ENCODE measurements around the gene AHNAK. TPM values are rescaled to one million over a fixed set of nuclear protein-coding genes. Genes with fewer than 3 reads are reported as not detected.
"Not testable (repeated sequence)": the region's sequence is repeated elsewhere in the genome, so short reads cannot be mapped to it uniquely, and the experiment has no call there.

Gene AHNAK
- total RNA-seq, 4 donors from 2014 or later: 874 to 1,336 (median 1,047) TPM

DNA sequence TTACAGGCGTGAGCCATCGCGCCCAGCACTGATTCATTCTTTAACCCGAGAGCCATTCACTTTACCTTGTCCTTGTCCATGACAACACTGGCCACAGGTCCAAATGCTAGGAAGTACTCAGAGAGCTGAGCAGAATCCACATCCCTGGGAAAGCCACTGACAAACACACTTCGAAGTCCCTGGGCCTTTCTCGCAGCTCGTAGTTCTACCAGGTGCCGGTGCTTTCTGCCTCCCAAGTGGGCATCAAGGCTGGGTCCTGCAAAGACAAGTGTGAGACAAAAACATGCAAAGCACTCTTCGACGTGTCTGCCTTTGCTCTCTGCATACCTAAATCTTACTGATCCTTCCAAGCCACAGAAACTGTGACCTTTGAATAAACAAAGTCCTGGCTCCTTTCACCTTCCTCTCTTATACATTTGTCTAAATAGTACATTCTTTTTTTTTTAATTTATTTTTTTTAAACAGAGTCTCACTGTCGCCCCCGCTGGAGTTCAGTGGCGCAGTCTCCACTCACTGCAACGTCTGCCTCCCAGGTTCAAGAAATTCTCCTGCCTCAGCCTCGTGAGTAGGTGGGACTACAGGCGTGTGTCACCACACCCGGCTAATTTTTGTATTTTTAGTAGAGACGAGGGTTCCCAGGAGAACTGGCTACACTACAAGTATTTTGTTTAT, 42.5 kb upstream of the AHNAK start:
- DNase-seq (ENCODE audit: low spot score) (no peak), ATAC-seq (ENCODE audit: low FRiP score) (no peak)
- no peak for TF ChIP-seq CTCF (IDR thresholded peaks at IDR 0.05)

GRCh38 chr11:62585356-62585755, 38.8 kb upstream of the AHNAK start:
- not testable (repeated sequence) for DNase-seq (ENCODE audit: low spot score); ATAC-seq (ENCODE audit: low FRiP score)

GRCh38 chr11:62581735-62582134, 35.1 kb upstream of the AHNAK start:
- not testable (repeated sequence) for ATAC-seq (ENCODE audit: low FRiP score); DNase-seq (ENCODE audit: low spot score)

GRCh38 chr11:62580959-62581715, 34.5 kb upstream of the AHNAK start:
- no peak for DNase-seq (ENCODE audit: low spot score)
- no peak for ATAC-seq (ENCODE audit: low FRiP score)
- TF ChIP-seq CTCF (IDR thresholded peaks at IDR 0.05): no peak

GRCh38 chr11:62579252-62579651, 32.6 kb upstream of the AHNAK start:
- ATAC-seq (ENCODE audit: low FRiP score) (no peak), DNase-seq (ENCODE audit: low spot score) (no peak)
- no peak for TF ChIP-seq CTCF (IDR thresholded peaks at IDR 0.05)

DNA sequence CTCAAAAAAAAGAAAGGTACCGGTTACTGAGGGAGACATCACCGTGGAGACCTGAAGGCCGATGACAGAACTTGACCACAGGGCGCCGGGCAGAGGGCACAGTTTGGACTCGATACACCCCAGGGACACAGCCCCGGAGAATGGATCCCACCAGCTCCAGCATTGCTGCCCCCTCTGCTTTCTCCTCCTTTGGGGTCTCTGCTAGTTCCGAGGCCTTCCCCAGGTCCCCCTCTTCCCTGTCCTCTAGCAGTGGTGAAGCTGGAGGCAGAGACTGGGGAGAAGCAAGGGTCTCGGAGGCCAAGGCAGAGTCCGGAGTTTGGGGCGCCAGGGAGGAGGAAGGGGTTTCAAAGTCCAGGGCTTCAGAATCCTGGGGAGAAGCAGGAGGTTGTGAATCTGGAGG, 31.9 kb upstream of the AHNAK start:
- TF ChIP-seq CTCF (IDR thresholded peaks at IDR 0.05): no peak
- DNase-seq (ENCODE audit: low spot score) (no peak), ATAC-seq (ENCODE audit: low FRiP score) (no peak)

DNA sequence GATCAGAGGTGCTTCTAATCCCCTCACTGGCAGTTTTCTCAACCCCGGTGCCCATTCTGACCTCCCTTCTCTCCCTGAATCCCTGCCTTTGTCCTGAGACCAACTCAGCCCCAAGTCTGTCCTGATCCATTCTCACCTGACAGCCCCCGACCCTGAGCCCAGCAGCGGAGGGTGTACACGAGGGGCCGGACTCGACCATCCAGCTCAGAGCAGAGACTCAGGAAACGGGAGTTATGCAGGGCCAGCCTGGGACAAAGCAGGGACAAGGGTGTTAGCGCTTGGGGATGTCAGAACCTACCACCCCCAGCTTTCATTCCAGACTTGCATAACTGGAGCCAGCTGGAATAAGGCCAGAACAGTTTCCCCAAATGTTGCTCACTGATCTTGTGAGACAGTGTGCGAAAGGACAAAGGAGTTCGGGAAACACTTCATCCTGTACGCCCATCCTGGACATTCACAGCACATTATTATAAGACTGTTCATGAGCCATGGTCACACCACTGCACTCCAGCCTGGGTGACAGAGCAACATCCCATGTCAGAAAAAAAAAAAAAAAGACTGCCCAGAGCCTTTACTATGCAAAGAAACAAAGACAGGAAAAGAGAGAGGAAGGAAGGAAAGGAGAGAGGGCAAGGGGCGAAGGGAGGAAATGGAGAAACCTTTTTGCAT, 30.6 kb upstream of the AHNAK start:
- ATAC-seq (ENCODE audit: low FRiP score) (no peak), DNase-seq (ENCODE audit: low spot score) (no peak)
- TF ChIP-seq CTCF (IDR thresholded peaks at IDR 0.05): no peak

DNA sequence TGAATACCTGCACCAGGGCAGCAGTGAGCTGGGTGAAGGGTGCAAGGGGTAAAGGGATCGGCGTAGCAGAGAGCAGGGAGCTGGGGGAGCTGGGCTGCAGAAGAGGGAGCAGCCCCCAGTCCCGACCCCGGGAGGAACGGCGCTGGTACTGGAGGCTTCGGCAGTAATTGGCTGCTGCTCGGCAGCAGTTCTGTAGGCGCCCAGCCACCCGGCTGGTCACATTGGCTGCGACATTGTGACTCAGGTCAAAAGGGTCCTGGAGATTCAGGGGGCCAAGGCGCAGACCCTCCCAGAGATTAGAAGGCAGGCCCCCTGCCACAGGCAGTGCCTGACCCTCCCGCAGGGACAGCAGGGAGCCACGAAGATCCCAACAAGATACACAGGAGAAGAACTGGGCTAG, 29.2 kb upstream of the AHNAK start:
- DNase-seq (ENCODE audit: low spot score): no peak
- TF ChIP-seq CTCF (IDR thresholded peaks at IDR 0.05): no peak
- ATAC-seq (ENCODE audit: low FRiP score): no peak

All from omental fat pad (tissue), 4 donors.